ENCODE data around the gene DCC.
"Not testable (repeated sequence)": the region's sequence is repeated elsewhere in the genome, so short reads cannot be mapped to it uniquely, and the experiment has no call there.

The DCC gene

DNA sequence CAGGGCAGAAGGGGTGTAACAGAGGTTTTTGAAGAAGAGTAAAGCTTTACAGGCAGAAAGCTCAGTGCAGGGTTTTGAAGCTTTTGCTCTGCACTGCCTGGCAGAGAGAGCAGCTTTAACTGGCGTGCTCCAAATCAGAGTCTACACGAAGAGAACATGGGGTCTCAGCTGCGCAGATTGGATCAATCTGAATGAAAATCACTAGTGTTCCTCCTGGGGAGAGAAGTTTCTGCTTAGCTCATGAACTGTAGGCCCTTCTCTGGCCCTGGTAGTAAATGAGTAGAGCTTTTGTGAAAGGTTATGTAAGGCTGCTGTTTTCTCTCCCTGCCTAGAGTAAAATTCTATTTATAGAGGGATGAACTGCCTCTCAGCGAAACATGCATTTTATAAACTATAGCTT, 13.6 kb downstream of the DCC start:
- DNase-seq, result no peak

DNA sequence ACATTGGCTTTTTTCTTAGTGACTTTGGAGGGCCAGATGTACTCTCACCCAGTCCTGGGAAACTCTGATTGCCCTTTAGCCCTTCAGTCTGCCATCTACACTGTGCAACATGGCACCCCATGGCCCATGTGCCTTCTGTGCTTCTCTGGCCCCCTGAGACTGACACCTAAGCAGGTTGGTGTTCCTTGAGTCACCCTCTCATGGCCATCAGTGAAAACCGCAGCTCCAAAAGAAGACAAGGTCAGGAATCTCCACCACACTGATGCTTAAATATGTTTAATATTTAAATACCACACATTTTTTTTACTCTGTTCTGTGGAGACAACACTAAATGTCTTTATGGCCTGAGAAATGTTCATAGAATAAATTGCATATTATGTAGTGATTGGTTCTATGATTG, 23.9 kb downstream of the DCC start:
- DNase-seq, result no peak

DNA sequence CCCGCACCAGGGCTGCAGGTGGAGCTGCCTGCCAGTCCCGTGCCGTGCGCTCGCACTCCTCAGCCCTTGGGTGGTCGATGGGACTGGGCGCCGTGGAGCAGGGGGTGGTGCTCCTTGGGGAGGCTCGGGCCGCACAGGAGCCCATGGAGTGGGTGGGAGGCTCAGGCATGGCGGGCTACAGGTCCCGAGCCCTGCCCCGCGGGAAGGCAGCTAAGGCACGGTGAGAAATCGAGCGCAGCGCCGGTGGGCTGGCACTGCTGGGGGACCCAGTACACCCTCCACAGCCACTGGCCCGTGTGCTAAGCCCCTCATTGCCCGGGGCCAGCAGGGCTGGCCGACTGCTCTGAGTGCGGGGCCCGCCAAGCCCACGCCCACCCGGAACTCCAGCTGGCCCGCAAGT, 26.9 kb downstream of the DCC start:
- DNase-seq, result not testable (repeated sequence)

DNA sequence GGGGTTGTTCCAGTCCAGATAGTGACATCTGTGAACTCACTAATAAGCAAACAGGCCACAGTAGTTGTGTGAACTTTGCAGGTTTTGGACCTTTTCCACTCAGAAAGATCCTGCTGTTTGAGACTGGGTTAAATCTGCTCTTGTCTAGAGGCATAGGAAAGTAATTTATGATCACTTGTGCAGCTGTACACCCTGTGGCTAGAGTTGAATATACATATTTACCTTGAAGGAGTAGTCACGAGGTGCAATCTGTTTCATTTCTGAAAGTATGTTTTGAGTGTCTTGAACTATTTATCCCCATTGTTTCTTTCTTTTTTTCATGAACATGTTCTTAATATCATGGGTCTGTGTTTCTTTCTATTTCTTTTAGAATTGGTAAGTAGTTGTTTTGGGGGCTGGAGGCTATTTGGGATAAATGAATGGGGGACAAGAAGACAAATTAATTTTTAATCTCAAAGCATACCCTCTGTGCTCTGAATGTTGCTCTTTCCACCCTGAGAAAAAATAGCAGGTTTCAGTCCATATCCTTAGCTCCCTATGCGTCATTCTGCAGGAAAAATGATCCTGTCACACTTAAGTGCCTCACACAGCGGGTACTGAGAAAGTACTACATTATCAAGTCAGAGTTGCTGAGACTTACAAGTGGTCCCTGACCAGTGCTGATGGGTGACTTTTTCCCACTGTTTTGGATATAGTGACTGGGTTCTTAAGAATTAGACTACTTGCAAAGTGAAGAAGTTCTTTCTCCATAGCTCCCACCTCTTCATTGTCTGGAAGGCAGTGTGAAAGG, 28.2 kb downstream of the DCC start:
- DNase-seq, result no peak

DNA sequence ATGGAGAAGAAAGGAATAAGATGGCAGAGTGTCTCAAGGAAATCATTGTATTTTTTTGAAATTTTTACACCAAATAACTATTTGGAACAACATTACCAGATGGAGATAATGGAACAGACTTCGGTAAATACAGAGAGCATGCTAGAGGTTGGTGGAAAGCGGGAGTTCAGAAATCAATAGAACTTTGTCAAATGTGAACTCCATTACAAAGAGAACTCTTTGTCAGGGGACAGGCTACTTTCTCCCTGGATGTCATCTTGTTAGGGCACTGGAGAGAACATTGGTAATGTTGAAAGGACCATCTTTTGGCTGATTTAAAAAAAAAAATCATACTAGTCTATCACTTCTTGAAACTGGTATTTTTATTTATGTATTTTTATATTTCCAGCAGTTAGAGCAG, 30.8 kb downstream of the DCC start:
- DNase-seq, result no peak

DNA sequence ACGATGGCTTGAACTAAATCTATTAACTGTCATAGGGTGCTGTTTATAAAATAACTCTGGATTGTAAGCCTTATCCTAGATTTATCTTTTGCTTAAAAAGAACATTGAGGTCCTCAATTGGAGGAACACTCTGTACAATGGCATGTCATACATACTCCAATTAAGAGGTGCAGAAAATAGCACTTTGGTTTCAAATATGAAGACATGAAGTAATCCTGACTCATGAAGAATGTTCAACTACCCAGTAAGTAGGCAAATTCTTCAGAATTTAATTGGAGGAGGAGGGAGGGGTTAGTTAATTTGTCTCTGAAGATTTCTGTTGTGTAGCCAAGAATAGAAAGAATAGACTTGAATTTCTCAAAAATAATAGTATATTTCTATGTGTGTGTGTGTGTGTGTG, 36.1 kb downstream of the DCC start:
- no peak for DNase-seq

DNA sequence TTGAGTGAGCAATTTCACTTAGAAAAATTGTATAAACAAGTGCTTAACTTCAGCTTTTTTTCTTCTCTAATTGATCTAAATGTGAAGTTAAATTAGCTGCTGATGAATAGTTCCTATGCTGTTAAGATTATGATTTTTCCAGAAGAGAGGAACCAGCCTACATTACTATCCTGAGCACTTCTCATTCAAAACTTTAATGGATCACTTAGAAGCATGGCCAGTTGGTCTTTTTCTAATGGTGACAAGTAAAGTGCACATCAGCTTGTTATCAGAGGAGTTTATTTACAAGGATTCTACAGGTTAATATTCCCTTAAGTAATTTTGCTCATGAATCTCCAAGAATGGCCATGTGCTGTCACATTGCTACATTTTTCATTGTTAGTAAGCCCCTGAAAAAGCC, 37.1 kb downstream of the DCC start:
- no peak for DNase-seq

DNA sequence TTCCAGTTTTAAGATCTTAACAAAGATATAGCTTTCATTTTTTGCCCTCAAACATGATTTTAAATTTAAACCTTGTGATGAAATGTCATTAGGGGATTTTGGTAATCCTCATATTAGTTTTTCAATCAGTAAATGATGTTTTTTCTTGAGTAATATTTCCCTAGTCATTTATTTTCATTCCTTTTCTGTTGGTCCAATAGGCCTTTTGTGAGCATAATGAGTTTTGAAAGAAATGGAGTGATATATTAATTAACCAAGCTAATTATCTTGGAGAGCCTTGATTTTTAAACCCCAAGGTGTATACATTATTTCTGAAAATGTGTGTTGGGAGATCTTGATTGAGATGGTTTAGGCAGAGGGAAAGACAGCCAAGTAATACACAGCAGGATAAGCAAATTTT, 46.3 kb downstream of the DCC start:
- DNase-seq, result no peak

DNA sequence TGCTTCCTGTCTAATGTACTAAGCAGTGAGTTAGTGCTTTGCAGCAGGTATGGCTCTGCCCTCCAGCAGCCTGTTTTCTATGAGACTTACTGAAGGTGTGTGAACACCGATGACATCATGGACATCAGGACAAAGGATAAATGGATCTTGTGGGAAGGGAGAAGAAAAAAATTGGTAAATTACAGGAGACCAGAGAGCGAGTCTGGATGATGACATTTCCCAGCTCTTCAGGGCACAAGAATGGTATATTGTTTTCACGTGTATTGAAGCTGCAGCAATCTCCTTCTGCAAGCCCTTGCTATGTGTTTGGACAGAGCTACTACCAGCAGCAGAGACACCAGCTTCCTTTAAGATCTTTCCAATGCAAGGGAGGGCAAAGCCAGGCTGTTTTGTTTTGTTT, 47.2 kb downstream of the DCC start:
- no peak for DNase-seq

DNA sequence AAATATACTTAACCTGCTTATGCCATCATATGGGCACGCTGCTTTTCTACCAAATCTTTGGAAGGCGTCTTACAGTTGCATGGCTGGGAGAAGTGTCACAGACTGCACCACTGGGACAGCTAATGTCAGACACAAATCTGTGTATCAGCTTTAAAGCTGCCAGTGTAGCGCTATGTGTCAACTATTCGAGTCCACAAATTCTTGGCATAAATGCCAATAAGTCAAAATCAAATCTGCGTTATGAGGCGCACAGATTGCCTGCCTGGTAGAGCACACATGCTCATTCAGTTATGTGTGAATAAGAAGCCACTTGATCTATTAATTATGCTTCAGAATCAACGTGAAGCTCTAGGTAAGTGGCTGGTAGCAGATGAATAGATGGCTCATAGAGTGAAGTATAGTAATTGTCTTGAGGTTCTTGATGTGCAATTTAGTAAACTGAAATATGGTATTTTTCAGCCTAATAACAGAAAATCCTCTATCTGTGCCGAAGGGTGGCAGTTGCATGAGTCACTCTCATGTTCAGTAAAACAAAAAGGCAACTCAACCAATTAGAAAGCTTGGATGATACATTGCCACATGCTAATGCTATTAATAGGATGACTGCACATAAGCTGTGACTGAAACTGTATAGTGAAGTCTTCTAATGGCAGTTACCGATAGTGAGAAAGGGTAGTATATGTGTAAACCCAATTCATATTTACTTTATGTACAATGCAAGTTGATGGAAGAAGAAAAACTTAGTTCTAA, 52.0 kb downstream of the DCC start:
- no peak for DNase-seq

DNA sequence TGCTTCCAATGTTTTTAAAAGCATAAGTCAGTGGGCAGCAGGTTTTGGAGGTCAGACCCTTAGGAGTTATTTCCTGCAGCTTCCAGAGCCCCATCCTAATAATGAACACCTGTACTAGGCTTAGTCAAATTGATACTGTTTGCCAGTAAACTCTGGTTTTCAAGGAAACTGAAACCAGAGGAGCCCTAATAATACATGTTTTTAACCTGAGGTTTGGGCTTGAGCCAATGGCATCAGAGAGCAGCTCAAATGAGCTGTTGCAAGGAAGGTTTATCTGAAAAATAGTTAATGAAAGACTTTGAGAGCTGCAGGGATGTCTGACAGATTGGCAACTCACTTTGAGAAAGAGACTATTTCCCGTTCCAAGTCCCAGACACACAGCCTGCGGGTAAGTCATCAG, 54.6 kb downstream of the DCC start:
- DNase-seq, result no peak

DNA sequence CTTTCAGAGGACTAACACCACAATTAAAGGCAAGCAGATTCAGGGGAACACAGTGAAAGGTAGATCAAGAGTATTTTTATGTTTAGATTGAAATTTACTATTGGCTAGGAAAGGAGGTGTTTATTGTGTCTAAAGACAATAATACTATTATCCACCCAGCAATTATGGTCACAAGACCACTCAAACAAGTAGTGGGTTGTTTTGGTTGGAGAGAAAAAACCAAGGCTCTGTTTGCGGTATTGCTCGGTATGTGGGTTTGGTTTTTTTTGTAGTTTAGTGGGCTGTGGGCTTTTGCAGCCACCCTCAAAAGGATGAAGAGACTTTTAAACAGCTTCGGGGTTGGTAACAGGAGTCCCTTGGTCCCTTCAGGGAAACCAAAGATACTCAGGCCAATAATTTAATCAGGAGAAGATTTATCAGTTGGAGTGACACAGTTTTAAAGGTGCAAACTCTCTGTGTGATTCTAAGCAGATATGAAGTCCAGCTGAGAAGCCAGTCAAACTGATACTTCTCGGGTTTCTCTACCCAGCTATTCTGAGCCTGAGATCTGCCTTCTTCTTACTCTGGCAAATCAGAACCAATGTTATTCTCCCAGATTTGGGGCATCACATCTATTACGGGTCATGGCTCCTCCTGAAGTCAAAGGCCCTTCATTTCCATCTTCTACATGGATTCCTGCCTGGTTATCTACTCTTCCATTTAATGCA, 55.3 kb downstream of the DCC start:
- no peak for DNase-seq

DNA sequence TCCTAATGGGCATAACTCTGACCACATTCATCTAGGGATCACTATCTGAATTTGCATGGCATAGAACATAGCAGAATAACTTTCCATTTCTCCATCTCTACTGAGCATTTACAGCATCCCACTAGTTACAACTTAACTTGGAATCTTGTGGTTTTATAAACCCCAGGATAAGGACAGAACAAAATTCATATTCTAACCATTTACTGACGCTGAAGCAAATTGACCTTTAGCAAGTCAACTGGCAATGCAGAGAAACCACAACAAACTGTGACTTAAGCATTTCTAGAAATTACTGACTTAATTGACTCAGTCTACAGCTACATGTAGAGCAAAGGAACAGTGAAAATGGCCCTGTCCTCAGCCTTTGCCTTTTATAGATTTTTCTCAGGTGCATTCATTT, 61.2 kb downstream of the DCC start:
- DNase-seq, result no peak

DNA sequence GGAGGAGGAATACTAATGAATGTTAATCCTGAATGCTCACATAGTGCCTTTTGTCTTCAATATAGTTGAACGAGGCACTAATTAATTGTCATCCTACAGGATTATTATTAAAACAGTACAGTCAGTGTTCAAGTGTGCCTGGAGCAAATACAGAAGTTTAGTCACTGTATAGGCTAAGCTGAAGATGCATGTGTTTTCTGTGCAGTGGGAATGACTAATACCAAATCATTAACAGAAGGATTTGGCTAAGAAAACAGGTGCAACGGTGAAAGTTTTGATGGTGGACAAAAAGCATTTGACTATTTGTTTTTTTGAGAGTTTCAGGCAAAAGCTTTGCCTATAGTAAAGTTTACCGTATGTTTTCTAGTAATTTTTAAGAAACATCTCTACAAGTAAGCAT, 62.8 kb downstream of the DCC start:
- DNase-seq, result no peak

DNA sequence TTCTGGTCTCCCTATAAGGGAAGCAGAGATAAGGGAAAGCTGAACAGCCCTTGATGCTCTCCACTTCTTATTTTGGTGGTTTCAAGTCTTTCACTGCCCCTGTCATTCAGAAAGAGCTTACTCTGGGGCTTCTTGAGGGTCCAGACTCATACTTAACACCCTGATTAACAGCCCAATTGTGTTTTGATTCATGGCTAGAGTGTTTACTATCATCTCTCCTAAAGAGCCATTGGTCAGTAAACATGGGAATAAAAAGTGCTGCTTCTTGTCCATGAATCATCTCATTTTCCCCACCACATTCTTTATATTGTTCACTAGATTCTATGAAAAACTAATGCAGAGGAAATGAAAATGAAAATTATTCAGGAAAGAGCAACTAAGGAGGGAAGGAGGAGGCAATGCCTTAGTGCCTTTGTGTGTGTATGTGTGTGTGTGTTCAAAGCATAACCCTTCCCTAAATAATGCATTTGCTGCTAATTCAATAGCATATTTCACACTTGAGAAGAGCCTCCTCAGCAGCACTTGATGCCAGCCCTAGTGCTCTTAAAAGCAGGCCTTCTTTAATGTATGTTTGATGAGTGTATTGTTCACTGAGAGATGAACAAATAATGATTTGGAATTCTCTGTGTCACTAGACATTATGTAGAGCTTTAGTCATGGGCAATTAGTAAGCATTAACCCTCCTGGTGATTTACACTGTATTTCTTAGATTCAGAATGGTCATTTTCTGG, 63.5 kb downstream of the DCC start:
- DNase-seq, result no peak

DNA sequence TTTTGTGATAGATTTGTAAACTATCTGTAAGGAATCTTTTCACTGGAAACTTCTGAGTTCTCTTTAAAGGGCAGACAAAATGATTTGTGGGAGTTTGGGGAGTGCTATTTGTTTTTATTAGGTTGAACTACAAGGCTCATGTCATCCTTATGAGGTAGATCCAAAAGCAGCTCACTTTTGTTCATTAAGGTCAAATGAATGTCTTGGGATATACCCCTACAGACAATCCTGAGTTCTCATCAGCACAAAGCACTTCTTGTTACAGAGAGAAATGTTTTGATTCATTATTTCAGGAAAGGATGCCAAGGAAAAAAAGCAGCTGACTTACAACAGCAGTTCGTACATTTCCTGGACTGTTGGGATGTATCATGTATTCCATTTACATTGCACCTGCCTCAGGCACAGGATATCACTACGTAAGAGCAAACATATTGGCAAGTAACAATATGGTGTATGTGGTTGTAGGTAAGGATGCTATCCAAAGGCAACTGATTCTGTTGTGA, 68.9 kb downstream of the DCC start:
- no peak for DNase-seq

DNA sequence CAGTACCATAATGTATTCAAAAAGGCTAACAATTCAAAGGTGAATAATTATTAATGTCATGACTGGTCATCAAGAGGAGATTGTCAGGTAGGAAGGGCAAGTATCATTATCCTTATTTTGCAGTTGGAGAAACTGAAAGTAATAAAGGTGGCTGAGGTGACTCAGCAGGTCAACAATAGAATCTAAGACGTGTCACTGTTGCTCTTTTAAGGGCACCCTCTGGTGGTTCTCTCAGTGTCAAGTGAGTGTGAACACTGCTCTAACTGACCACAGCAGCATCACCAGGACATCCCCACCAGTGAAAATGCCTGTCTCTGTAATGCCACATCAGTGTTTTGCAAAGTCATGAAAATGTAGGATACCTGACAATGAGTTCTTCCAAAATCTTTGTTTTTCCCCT, 69.7 kb downstream of the DCC start:
- DNase-seq, result no peak

DNA sequence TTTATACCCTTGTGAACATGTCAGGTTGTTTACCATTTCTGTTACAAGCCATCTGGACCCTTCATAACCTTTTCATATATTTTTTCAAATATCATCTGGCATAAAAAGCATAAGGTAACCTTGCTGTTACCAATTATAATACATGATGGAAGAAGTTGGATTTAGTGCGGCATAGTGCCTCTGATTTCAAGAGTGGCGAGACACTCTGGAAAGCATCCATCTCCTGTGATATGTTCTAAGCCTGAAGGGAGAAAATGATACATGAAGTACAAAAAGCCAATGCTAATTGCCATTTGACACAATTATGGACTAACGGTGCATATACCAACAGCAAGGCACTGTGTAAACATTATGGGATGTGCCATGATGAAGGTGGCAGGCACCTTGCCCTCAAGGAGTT, 75.1 kb downstream of the DCC start:
- DNase-seq, result no peak

DNA sequence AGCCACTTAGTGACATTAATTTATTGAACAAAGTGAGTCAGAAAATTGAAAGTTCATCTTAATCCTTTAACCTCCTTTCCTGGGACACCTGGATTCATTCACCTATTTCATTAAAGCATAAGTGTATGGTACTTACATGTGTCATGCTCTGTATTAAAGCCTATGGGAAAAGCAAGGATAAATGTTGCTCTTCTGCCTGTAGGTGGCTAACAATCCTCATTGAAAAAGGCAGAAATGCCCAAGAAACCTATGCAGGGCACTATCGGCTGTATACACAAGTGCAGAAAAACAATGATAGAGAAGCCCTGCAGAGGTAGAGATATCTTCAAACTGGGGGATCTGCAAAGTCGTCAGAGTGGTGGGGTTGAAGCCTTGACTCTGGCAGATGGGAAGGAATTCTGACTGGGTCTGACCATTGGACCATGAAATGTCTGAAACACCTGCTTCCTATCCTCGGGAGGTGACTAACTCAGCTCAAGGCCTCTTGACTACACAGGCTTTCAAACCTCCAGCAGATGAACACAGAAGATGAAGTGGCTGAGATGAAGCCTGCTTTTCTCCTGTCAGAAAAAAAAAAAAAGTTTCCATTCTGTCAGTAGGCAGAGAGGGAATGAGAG, 83.1 kb downstream of the DCC start:
- no peak for DNase-seq

DNA sequence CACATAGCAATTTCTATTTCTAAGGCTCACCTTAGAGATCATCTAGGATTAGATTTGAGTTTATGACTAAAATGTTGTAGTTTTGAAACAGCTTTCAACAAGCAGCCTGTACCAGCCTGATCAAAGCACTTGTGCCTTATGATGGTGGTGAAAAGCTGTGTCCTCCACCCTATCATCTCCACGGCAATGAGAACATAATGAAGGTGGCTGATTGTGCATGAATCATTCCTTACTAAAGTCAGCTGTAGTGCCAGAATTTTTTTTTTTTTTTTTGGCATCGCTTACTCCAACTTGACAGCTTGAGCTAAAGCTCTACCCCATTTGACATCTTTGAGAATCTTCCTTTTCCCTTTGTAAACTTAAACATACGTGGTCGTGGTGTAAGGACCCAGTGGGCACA, 86.0 kb downstream of the DCC start:
- DNase-seq, result no peak

DNA sequence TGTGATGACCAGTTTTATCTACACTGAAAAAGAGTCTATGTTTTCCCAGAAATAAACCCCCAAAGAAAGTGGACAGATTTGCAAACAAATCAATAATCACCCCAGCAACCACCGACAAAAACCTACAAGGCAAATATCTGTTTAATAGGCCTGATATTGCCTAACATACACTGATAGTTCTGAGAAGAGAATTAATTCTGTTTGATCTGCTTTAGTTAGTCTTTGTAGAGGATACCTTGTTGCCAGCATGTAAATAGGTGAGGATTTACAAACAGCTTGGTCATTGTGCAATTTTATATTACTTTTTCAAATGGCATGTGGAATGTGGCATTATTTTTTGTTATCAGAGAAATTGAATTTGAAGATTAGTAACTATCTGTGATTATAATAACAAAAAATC, 86.5 kb downstream of the DCC start:
- no peak for DNase-seq

DNA sequence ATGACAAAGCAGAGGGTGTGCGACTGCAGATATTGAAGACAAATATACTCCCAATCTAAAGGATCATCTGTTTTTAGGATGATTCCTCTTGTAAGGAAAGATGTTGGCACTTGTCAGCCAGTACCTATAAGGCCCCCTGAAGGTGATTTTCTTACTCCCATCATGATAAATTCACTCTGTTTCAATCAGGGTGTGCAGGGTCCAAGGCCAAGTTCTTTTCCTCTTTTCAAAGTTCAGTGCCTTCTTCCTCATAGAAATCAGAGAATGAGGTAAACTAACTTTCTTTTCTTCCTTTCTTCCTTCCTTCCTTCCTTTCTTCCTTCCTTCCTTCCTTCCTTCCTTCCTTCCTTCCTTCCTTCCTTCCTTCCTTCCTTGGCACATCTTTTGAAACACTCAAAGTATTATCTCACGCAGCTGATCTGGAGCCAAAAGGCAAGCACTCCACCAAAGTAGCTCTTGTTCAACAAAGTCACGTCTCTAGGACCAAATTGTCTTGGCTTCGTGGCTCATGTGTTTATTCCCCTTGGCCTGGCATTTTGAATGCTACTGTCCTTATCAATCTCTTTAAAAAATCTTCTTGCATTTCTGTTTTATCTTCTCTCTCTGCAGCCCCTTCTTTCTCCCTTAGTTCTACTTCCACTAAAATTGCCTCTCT, 87.7 kb downstream of the DCC start:
- DNase-seq, result no peak

All from suppressor macrophage treated with lipopolysaccharide for 1 hour (primary cell).